ENCODE results near the gene SLC25A39.
"Not testable (repeated sequence)": the region's sequence is repeated elsewhere in the genome, so short reads cannot be mapped to it uniquely, and the experiment has no call there.

The SLC25A39 gene, protein sequence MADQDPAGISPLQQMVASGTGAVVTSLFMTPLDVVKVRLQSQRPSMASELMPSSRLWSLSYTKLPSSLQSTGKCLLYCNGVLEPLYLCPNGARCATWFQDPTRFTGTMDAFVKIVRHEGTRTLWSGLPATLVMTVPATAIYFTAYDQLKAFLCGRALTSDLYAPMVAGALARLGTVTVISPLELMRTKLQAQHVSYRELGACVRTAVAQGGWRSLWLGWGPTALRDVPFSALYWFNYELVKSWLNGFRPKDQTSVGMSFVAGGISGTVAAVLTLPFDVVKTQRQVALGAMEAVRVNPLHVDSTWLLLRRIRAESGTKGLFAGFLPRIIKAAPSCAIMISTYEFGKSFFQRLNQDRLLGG

GRCh38 chr17:44324571-44325275 lies at the start of gene SLC25A39:
Gene SLC25A39 (minus strand): TSS chr17:44324823. CDS start chr17:44323562, 1,261 bp downstream.
- DNase-seq (ENCODE audit: low read depth) = peak; percentile 61

DNA sequence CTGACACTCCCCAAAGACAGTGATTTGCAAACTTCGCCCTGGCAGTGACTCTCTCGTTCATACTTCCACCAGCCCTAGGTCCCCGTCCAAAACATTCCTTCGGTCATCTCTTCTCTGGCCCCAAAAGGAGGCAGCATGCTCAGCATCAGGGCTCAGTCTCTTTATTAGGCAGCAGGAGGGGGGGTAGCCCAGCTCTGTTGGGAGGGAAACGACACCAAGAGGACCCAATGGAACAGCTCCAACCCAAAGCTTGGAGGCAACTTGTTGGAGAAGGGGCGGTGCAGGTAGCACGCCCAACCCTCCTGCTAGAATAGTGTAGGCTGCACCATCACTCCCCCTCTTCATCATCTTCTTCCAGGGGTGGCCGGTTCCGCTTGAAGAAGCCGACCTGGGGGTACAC lies 47.4 kb upstream of the SLC25A39 start:
- DNase-seq (ENCODE audit: low read depth) = no peak

- not testable (repeated sequence) for DNase-seq (ENCODE audit: low read depth)
Observed at GRCh38 chr17:44369414-44370023, 44.9 kb upstream of the SLC25A39 start.

- DNase-seq (ENCODE audit: low read depth) = not testable (repeated sequence)
Observed at GRCh38 chr17:44368391-44369243, 44.0 kb upstream of the SLC25A39 start.

DNA sequence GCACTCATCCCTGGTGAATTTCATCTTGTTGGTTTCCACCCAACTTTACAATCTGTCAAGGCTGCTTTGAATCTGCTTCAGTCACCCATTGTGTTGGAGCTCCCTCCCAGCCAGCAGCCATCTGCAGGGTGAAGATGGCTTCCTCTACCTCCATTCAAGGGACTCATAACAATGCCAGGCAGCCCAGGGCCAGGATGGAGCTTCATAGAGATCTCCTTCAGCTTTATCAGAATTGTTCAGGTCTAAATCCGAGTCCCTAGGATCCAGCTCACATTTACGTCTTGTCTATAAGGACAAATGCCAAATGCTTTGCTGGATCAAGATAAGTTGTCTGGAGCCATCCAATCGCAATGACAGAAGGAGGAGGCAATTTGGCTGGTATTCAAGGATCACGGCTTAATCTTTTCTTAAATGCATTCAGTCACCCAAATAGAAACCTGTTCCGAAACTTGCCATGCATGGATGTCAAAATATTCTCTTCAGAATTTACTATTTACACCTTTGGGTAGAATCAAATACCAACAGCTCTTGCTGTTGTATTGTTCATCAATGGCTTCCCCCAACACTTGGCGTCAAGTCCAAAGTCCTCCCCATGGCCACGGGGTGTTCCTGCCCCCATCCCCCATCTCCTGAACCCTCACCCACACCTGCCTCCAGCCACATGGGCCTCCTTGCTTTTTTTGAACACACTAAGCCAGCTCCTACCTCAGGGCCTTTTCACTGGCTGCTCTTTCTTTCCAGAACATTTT lies 42.8 kb upstream of the SLC25A39 start:
- DNase-seq (ENCODE audit: low read depth) = no peak

GRCh38 chr17:44365051-44365450 lies 40.4 kb upstream of the SLC25A39 start:
- not testable (repeated sequence) for DNase-seq (ENCODE audit: low read depth)

DNA sequence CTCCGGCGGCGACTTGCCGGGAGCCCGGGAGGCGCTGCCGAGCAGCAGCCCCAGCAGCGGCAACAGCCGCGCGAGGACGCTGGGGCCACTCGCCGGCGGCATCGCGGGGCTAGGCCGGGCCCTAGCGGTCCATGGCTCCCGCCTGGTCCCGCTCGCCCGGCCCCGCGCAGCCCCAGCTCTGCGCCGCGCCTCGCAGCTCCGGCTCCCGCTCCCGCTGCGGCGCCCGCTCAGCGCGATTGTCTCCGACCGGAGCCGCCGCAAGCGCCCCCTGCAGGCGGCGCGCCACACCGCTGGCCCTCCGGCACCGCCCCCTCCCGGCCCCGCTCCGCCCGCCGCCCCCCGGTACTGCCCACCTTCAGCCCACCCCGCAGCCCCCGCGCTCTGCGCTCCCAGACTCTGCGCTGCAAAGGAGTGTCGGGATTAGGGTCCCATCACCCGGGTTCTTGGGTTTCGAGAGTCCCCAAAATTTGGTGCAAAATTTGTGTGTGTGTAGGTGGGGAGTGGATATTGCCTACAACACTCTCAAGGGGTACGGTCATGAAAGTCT lies 39.1 kb upstream of the SLC25A39 start, which contains the start of gene FAM171A2:
Gene FAM171A2, minus strand, starts transcription at position 241 of the 547 bp plus-strand sequence. Its CDS starts 139 bp downstream, at position 102.
- DNase-seq (ENCODE audit: low read depth) = no peak

GRCh38 chr17:44362949-44363612 lies 38.5 kb upstream of the SLC25A39 start:
- no peak for DNase-seq (ENCODE audit: low read depth)

DNA sequence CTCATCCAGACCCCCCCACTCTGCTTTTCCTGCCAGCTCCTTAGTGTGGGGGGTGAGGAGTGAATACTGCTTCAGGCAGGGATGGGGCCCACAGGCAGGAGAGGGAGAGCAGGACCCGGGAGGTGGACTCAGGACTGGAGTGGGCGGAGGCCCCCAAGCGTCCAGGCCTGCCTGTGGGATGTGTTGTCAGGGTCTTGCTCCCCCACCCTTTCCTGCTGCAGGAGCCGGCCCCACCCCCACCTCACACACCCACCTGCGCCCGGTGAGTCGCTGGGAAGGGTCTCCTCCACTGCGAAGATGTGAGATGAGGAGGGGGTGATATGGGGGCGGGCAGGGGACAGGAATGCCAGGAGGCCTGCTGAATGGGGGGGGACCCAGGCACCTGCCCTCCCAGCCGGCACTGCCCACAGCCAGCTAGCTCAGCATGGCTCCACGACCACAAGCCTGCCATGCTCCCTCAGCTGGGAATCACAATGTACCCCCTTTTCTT lies 37.9 kb upstream of the SLC25A39 start:
- DNase-seq (ENCODE audit: low read depth) = no peak

DNA sequence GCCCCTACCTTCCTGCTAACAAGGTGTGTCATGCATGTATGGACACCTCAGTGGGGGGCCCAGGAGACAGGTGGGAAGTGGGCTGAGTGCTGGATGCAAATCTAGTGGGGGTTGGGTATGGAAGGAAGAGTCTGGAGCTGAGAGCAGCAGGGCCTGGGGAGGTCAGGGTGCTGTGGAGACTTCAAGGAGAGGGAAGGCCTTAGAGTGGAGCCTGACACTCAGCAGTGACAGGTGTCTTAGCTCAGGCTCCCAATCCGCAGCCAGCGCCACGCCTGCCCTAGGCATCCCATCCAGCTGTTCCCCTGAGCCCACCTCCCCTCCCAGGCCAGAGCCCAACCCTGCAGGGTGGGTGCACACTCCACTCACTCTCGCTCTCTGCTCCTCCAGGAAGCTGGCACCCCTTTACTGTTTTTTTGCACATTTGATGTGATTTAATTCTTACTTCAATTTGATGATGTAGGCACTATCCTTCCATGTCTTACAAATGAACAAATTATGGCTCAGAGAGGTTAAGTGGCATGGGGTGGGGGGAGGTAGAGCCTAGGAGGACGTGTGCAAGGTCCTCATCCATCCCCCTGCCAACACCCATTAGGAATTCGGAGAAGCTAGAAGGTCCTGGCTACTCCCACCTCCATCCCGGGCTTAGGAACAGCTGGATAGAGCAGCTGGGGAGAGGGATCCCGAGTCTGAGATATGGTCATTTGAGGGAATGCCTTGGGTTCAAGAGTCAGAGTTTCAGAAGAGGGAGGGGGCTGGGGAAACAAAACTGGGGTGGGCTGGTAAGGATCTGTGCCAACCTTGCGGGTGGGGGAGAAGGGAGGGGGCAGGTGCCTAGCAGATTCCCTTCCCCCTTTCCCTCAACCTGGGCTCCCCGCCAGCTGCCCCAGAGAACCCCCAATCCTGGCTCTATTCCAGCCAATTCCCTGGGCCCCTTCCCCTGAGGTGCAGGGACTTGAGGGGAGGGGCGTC lies 37.0 kb upstream of the SLC25A39 start:
- no peak for DNase-seq (ENCODE audit: low read depth)

DNA sequence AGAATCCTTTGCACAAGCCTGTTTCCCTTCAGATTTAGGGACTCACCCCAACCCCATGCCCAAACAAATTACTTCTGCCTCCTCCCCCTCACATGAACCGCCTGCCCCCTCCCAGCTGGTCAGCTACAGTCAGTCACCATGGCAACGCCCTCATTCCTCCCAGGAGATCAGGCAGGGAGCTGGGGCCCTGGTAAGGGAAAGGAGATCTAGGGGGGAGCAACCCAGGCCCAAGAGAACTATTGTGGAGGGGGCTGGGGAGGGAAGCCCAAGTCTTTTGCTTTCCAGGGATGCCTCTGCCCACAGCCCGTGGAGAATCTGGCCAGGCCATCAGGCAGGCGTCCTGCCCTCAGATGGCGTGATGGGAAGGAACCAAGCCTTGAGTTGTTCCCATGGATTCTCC lies 36.2 kb upstream of the SLC25A39 start:
- DNase-seq (ENCODE audit: low read depth) = no peak

DNA sequence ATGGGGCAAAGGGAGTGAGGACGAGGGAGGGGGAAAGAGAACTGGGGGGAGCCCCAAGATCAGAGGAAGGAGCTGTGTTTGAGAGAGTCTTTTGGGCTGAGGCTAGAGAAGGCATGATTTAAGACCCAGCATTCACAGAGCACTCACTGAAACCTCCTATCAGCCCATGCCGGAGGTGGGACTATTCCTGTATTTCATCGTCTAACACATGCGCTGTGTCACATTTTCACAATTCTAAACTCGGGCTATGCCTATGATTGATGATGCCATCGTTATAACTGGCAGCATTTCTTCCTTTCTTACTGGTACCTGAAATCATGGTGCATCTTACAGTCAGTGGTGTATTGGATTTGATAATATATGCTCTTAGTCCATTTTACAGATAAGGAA lies 35.5 kb upstream of the SLC25A39 start:
- no peak for DNase-seq (ENCODE audit: low read depth)

- DNase-seq (ENCODE audit: low read depth) = no peak
Observed at GRCh38 chr17:44359458-44360143, 35.0 kb upstream of the SLC25A39 start.

GRCh38 chr17:44359006-44359405 lies 34.4 kb upstream of the SLC25A39 start:
- DNase-seq (ENCODE audit: low read depth) = no peak

DNA sequence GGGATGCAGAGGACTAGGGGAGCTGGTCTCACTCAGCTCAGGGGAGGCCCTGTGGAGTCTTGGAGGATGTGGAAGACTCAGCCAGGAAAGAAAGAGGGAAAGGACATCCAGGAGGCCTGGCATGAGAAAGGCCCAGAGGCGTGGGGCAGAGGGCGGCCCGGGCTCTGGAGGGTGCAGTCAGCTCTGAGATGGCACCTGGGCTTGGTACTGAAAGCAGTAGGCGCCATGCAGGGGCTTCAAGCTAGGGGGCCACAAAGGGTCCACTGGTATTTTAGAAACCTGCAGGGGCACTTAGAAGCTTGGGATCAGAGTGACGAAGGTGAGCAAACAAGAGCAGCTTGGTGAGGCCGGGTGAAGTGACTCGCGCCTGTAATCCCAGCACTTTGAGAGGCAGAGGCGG lies 33.4 kb upstream of the SLC25A39 start:
- no peak for DNase-seq (ENCODE audit: low read depth)

GRCh38 chr17:44356241-44356640 lies 31.6 kb upstream of the SLC25A39 start:
- no peak for DNase-seq (ENCODE audit: low read depth)

GRCh38 chr17:44355642-44356099 lies 31.0 kb upstream of the SLC25A39 start:
- DNase-seq (ENCODE audit: low read depth) = no peak

All from HS-5 (cell line).